ENCODE data around the gene ZNF536. TPM values are rescaled to one million over a fixed set of nuclear protein-coding genes. Genes with fewer than 3 reads are reported as not detected.

The ZNF536 gene
- total and polyA plus RNA-seq, 2 of the 13 experiments (the other 11 are each of a cell fraction or from before 2014, with no cell fraction given): not detected

- CTCF ChIA-PET (ENCODE audit: low intra/inter-chr PET ratio, low total read pairs): no interaction called here
- no peak for ATAC-seq
Measured at GRCh38 chr19:30375553-30376031, 3.4 kb downstream of the ZNF536 start.

DNA sequence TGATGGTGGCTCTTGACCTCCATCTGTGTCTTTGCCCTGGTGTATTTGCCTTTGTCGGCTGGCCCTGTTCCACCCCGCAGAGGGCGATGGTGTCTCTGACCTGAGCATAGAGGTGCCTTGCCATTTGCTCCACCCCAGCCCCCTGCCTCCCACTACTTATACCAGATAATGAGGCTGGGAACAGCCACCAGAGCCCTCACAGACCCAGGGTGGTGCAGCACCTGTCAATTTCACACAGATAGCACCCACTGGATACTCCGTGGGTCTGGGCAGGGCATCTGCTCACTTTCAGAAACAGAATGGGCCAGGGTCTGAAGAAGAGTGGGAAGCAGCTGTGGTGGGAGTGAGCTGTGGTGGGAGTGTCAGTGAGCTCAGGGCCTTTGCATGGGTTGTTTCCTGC is 4.1 kb downstream of the ZNF536 start:
- ChIA-PET CTCF (ENCODE audit: low intra/inter-chr PET ratio, low total read pairs) (no interaction called here), POLR2A (no interaction called here)
- Histone ChIP-seq H3K27ac (ENCODE audit: extremely low read length, insufficient read depth, low read length) (no peak overlapping the region), H3K4me3 (replicated peaks in 1 of 3; ENCODE audit: insufficient read depth in 1 of 3, low read depth in 2 of 3, low read length in 3 of 3) (no peak overlapping the region), H3K9me3 (ENCODE audit: low read length) (no peaks in the 10 kb centered on the region), H2AFZ (ENCODE audit: low read length) (no peak overlapping the region), H3K4me1 (ENCODE audit: insufficient read depth, low read length) (no peaks in the 10 kb centered on the region), H3K79me2 (ENCODE audit: insufficient read depth, low read length) (no peaks in the 10 kb centered on the region), H3K9ac (ENCODE audit: insufficient read depth, low read depth, low read length) (no peak overlapping the region), H4K20me1 (ENCODE audit: insufficient read depth, low read length) (no peaks in the 10 kb centered on the region), H3K36me3 (replicated peaks in 1 of 2; ENCODE audit: control insufficient read depth in 1 of 2, insufficient read depth in 2 of 2, low read length in 2 of 2) (no peaks in the 10 kb centered on the region), H3K27me3 (ENCODE audit: control insufficient read depth in 1 of 2, insufficient read depth in 2 of 2, low read length in 2 of 2) (peaks cover 0 to 20% of the 10 kb centered on the region in 2 experiments; a peak in 4 of 5 replicates), H3K4me2 (ENCODE audit: low read depth, low read length) (no peak overlapping the region)
- in situ Hi-C loops (cut with HindIII; ENCODE audit: extremely low pct_ligation_motif_present, low pct_unique_long_range_greater_than_20kb) (no loop called here), intact Hi-C loops (cut with micrococcal nuclease; ENCODE audit: unreplicated experiment) (no loop called here)
- ATAC-seq: no peak
- no peak for DNase-seq (ENCODE audit: low spot score)
- BruUV-seq (replicated peaks): no TSS peak
- FAIRE-seq: no peak
- 33% methylated on average over 4 of the region's 4 CpGs for WGBS (ENCODE audit: low lambda C conversion rate)
- no peak for TF ChIP-seq MAFF (IDR thresholded peaks at IDR 0.05; ENCODE audit: low read depth, low read length)
- no peak for TF ChIP-seq MTF2 (CRISPR knock-in tag; IDR thresholded peaks at IDR 0.05; ENCODE audit: borderline replicate concordance)
- TF ChIP-seq HINFP (CRISPR knock-in tag; IDR thresholded peaks at IDR 0.05; ENCODE audit: low read depth): no peak
- TF ChIP-seq, protein P1, sequence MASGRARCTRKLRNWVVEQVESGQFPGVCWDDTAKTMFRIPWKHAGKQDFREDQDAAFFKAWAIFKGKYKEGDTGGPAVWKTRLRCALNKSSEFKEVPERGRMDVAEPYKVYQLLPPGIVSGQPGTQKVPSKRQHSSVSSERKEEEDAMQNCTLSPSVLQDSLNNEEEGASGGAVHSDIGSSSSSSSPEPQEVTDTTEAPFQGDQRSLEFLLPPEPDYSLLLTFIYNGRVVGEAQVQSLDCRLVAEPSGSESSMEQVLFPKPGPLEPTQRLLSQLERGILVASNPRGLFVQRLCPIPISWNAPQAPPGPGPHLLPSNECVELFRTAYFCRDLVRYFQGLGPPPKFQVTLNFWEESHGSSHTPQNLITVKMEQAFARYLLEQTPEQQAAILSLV (CRISPR knock-in tag; IDR thresholded peaks at IDR 0.05; ENCODE audit: borderline replicate concordance): no peak
- no peak for TF ChIP-seq CBX2 (IDR thresholded peaks at IDR 0.05; ENCODE audit: low read depth, low read length)
- TF ChIP-seq CBX2 (CRISPR knock-in tag; IDR thresholded peaks at IDR 0.05; ENCODE audit: low read depth): no peak
- TF ChIP-seq ZFP62 (CRISPR knock-in tag; IDR thresholded peaks at IDR 0.05): no peak
- TF ChIP-seq DNMT1 (CRISPR knock-in tag; IDR thresholded peaks at IDR 0.05): no peak
- TF ChIP-seq, protein P2, sequence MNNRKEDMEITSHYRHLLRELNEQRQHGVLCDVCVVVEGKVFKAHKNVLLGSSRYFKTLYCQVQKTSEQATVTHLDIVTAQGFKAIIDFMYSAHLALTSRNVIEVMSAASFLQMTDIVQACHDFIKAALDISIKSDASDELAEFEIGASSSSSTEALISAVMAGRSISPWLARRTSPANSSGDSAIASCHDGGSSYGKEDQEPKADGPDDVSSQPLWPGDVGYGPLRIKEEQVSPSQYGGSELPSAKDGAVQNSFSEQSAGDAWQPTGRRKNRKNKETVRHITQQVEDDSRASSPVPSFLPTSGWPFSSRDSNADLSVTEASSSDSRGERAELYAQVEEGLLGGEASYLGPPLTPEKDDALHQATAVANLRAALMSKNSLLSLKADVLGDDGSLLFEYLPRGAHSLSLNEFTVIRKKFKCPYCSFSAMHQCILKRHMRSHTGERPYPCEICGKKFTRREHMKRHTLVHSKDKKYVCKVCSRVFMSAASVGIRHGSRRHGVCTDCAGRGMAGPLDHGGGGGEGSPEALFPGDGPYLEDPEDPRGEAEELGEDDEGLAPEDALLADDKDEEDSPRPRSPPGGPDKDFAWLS (CRISPR knock-in tag; IDR thresholded peaks at IDR 0.05; ENCODE audit: borderline replicate concordance): no peak

More at GRCh38 chr19:30375553-30376031, 3.4 kb downstream of the ZNF536 start:
- in situ Hi-C loops (cut with HindIII; ENCODE audit: extremely low pct_ligation_motif_present, low pct_unique_long_range_greater_than_20kb) (no loop called here), intact Hi-C loops (cut with micrococcal nuclease; ENCODE audit: unreplicated experiment) (no loop called here)
- no peak for TF ChIP-seq FOSL2 (CRISPR knock-in tag; IDR thresholded peaks at IDR 0.05)
- peak; percentile 81 for TF ChIP-seq MNT (IDR thresholded peaks at IDR 0.05)
- H3K4me1 ChIP-seq (ENCODE audit: insufficient read depth, low read length): no peaks in the 10 kb centered on the region
- FAIRE-seq (no peak), DNase-seq (ENCODE audit: low spot score) (no peak)
- H3K27me3 ChIP-seq (ENCODE audit: control insufficient read depth in 1 of 2, insufficient read depth in 2 of 2, low read length in 2 of 2): peaks cover 0 to 26% of the 10 kb centered on the region in 2 experiments; a peak in 4 of 5 replicates
- no peaks in the 10 kb centered on the region for H4K20me1 ChIP-seq (ENCODE audit: insufficient read depth, low read length)
- no peaks in the 10 kb centered on the region for H3K9me3 ChIP-seq (ENCODE audit: low read length)
- no peak overlapping the region for H3K4me2 ChIP-seq (ENCODE audit: low read depth, low read length)
- no TSS peak for BruUV-seq (replicated peaks)
- WGBS (ENCODE audit: low lambda C conversion rate): 49% methylated on average over 21 of the region's 23 CpGs
- no peak overlapping the region for H3K4me3 ChIP-seq (replicated peaks in 1 of 3; ENCODE audit: insufficient read depth in 1 of 3, low read depth in 2 of 3, low read length in 3 of 3)
- POLR2A ChIA-PET: no interaction called here
- H2AFZ ChIP-seq (ENCODE audit: low read length): no peak overlapping the region
- no peak overlapping the region for H3K9ac ChIP-seq (ENCODE audit: insufficient read depth, low read depth, low read length)
- no peaks in the 10 kb centered on the region for H3K36me3 ChIP-seq (replicated peaks in 1 of 2; ENCODE audit: control insufficient read depth in 1 of 2, insufficient read depth in 2 of 2, low read length in 2 of 2)
- no peak overlapping the region for H3K27ac ChIP-seq (ENCODE audit: extremely low read length, insufficient read depth, low read length)
- no peaks in the 10 kb centered on the region for H3K79me2 ChIP-seq (ENCODE audit: insufficient read depth, low read length)
